CD4-positive, alpha-beta T cell treated with Interferon alpha-2 for 1 hour (primary cell): Measurements from ENCODE around the gene CGB3.
"Not testable (repeated sequence)": the region's sequence is repeated elsewhere in the genome, so short reads cannot be mapped to it uniquely, and the experiment has no call there.

Experiments
- DNase-seq, 2 donors: peaks; one replicate each; pipeline ENCODE4 v3.0.0-alpha.2; 2020 to 2022

CGB3 gene

DNA sequence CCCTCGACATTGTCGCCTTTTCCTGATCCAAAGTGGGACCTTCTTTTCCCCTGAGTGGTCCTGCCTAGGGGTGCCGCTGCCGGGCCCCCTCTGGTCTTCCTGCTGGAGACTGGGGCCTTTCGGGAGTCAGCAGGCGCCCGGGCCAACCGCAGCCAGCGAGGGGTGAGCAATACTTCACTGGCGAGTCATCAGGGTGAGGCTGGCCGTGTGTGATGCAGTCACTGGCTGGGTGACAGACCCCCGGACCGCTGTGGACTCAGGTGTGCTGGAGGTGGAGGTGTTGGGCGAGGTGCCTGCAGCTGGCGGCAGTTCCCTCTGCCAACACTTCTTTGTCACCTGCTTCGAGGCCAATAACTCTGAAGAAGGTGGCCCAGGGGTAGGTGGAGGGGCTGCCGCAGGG, 18.0 kb upstream of the CGB3 start:
- DNase-seq = no peak

DNA sequence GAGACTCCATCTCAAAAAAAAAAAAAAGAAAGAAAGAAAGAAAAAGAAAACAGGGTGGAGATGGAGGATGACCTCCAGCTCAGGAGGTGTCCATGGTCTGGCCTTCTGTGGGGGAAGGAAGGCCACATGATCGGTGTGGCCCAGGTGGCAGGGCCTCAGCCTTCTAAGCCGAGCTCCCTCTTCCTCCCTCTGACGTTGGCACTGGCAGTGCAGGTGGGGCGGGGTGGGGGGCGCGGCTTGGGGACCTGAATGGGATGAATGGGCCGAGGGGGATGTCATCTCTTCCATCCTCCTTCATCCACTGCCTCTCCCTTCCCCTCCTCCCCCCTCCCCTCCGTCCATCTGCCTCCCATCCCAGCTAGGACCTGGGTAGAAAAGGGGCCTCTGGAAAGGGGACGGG, 15.6 kb upstream of the CGB3 start:
- not testable (repeated sequence) for DNase-seq

DNA sequence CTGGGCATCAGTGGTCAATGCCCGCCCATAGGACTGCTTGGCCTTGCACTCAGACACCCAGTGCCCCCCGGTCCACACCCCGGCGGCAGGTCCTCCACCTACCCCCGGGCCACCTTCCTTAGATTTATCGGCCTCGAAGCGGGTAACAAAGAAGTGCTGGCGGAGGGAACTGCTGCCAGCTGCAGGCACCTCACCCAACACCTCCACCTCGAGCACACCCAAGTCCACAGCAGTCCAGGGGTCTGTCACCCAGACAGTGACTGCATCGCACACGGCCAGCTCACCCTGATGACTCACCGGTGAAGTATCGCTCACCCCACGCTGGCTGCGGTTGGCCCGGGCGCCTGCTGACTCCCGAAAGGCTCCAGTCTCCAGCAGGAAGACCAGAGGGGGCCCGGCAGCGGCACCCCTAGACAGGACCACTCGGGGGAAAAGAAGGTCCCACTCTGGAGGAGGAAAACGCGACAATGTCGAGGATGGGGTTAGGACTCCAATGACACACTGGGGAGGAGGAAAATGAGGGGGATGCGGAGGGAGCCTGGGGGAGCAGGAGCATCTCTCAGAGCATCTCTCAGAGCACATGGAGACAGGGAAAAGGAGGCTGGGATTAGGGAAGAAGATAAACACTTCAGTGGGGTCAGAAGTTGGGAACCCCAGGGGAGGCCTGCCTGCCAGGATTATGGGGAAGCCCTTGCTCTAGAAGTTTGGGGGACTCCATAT, 14.6 kb upstream of the CGB3 start:
- not testable (repeated sequence) for DNase-seq

GRCh38 chr19:49038111-49038510, 14.0 kb upstream of the CGB3 start:
- DNase-seq = not testable (repeated sequence)

DNA sequence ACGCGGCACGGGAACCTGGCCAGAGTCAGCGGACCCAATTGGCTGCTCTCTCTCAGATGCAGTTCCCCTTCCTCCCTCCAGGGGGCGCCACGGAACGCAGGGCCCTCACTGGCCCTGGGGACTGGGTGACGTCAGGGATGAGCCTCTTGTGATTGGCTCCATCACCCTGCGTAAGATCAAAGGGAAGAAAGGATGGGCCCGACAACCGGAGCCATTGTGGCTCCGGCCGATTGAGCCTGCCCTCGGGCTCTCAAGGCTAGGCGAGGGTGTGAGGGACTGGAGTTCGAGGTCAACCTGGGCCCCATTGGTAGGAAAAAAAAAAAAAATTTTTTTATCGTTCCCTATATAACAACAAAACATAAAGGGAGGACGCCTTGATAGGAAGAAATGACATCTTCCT, 12.7 kb upstream of the CGB3 start, which contains the start of gene CGB1:
Gene CGB1, minus strand, starts transcription at position 81 of the 400 bp plus-strand sequence. CDS start 184 bp downstream, outside the sequence.
- DNase-seq = peak in 1 of 2 donors; percentile 40

- peak; percentile 57 to 61 for DNase-seq
These were observed 7.6 kb upstream of the CGB3 start, which contains the start of gene CGB2 for GRCh38 chr19:49031642-49032301. TSS of gene CGB2 (plus strand) at chr19:49031890. CDS start at chr19:49032096, 206 bp downstream.

DNA sequence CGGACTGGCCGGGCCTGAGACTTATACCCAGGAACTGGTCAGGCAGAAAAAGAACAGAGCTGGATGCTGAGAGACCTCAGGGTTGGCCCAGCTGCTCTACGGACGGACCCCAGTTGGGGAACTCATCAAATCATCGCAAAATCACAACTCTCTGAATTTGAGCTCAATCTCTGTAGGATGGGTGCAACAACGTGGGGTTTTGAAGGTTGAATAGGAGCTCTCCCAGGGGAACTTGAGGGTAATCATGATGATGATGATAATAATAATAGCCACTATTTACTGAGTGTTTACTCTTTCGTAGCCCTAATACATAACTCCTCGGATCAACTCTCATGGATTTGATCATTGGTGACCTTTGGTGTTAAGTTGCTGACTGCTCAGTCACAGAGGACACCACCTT, 6.2 kb upstream of the CGB3 start:
- not testable (repeated sequence) for DNase-seq

DNA sequence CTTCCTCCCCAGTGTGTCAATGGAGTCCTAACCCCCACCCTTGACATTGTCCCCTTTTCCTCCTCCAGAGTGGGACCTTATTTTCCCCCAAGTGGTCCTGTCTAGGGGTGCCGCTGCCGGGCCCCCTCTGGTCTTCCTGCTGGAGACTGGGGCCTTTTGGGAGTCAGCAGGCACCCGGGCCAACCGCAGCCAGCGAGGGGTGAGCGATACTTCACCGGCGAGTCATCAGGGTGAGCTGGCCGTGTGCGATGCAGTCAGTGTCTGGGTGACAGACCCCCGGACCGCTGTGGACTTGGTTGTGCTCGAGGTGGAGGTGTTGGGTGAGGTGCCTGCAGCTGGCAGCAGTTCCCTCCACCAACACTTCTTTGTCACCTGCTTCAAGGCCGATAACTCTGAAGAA, 5.6 kb upstream of the CGB3 start:
- not testable (repeated sequence) for DNase-seq

DNA sequence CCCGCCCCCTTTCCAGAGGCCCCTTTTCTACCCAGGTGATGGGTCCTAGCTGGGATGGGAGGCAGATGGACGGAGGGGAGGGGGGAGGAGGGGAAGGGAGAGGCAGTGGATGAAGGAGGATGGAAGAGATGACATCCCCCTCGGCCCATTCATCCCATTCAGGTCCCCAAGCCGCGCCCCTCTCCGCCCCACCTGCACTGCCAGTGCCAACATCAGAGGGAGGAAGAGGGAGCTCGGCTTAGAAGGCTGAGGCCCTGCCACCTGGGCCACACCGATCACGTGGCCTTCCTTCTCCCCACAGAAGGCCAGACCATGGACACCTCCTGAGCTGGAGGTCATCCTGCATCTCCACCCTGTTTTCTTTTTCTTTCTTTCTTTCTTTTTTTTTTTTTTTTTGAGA, 4.6 kb upstream of the CGB3 start:
- DNase-seq = not testable (repeated sequence)

DNA sequence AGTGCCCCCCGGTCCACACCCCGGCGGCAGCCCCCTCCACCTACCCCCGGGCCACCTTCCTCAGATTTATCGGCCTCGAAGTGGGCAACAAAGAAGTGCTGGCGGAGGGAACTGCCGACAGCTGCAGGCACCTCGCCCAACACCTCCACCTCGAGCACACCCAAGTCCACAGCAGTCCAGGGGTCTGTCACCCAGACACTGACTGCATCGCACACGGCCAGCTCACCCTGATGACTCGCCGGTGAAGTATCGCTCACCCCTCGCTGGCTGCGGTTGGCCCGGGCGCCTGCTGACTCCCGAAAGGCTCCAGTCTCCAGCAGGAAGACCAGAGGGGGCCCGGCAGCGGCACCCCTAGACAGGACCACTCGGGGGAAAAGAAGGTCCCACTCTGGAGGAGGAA, 1.5 kb upstream of the CGB3 start:
- DNase-seq = not testable (repeated sequence)

DNA sequence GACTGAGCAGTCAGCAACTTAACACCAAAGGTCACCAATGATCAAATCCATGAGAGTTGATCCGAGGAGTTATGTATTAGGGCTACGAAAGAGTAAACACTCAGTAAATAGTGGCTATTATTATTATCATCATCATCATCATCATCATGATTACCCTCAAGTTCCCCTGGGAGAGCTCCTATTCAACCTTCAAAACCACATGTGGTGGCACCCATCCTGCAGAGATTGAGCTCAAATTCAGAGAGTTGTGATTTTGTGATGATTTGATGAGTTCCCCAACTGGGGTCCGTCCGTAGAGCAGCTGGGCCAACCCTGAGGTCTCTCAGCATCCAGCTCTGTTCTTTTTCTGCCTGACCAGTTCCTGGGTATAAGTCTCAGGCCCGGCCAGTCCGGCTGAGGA, 955 bp upstream of the CGB3 start:
- DNase-seq = not testable (repeated sequence)

GRCh38 chr19:49022116-49022515, 2.0 kb downstream of the CGB3 start:
- no peak for DNase-seq

GRCh38 chr19:49020931-49021895, 2.9 kb downstream of the CGB3 start:
- no peak for DNase-seq

- DNase-seq = no peak
These were observed 3.8 kb downstream of the CGB3 start for GRCh38 chr19:49020342-49020741.

DNA sequence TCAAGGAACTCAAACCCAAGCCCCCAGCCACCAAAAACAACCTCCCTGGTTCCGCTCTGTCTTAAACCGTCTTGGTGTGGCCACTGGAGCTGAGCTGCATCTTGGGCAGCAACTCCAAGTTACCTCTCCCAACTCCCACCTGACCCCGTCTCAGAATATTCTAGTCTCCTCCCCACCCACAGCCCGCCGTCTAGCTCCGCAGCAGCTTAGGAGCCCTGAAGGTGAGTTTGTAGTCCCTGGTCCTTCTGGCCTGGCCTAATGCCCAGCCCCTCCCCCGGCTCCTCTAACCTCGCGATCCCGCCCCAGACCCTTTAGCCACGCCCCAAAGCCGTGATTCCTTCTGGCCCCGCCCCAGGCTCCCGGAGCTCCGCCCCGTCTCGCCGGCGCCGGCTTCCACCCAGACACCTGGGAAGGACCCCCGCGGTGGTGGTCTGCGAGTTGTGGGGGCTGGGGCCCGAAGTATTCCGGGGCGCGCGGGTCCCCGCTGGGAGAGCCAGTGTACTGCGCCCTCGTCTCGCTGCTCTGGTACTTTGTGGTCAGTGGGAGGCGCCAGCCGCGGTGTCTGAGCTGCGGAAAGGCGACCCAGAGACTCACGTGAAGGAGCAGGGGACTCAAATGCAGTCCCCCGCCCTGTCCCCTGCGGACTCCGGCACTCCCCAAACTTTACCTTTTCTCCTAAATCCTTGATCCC, 4.7 kb downstream of the CGB3 start:
- peak; percentile 63 to 74 for DNase-seq

DNA sequence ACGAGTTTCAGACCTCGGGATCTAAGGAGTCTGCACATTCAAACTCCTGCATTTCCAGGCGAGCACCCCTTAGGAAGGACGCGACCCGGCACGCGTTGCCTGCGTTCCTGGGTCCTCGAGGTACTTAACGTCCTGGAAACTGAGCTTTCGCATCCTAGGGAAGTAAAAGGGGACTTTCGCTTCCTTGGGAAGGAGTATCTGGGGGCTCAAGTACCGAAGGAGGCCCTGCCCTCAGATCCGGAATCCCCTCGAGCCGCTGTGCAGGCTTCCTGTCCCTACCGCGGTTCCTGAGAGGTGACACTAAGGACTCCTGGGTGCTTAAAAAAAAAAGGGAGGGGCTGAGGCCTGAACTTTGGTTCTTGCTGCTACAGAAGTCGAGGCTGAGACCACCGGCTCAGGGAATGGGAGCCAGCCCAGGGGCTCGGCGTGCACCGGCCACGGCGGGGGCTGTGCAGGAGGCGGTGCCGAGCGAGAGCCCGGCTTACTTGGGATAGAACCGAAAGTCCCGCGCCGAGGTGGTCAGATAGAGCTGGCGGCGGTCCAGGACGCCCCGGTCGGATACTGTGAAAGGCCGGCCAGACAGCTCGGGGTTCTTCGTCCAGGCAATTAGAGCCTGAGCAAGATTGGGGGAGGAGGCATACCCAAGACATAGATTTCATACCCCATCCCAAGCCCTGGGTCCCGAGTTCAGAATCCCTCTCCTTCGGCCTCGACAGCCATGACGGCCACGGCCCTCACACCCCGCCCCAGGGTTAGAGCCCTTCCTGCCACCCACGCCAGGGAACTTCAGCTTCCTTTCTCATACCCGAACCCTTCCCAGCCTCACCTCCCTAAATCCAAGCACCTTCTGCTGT, 5.5 kb downstream of the CGB3 start:
- peak in 1 of 2 donors; percentile 37 for DNase-seq

DNA sequence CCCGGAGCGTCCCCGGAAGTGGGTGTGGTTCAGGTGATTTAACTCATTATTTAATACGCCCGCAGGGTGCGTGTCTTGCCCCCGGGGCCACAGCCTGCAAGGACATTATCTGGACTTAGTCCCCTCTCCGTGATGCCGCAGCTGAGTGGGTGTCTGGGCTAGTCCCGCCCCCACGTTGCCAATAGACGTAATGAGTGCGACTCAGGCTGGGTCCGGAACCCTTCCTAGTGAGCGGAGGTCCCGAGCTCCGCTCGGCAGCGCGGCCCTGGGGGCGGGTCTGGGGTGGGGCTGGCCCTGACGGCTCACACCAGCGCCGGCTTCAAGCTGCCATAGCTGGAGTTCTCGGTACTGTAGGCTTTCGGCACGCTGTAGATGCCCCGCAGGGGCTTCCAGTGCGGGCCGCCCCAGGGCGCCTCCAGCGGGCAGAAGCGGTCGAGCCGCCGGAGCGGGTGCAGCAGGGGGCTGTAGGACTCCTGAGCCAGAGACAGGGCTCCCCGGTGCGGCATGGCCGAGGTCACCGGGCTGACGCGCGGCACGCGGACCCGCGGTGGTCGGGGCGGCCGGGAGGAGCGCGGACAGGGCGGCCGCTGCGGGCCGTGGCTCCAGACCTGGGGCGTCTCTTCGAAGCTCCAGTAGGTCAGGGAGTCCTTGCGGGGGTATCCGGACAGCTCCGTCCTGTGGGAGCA, 6.3 kb downstream of the CGB3 start:
- peak; percentile 71 to 76 for DNase-seq

DNA sequence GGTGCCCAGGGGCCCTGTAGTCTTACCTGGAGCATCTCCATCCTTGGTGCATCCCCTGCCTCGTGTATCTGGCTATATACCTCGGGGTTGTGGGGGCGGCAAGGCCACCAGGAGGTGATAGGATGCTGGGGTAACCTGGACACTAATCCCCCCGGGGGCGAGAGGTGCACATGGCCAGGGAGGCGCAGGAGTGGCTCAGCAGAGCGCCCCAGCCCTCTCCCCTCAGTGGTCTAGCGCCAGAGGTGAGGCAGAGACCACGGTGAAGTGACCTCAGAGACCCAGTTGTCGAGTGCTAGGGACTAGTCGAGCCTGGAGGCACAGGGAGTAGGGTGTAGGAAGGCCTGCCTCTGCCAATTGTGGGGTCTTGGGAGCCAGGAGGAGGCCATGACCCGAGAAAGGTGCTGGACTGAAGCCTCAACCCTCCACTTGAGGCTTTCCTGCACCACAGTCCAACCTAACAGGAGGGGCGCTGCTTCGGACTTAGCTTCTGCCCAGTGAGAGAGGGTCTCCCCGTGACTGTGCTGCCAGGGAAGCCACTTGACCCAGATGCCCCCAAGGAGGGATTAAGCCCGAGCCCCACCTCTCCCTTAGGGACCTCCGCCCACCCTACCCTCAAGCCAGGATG, 7.0 kb downstream of the CGB3 start, which contains the start of gene LHB:
Gene LHB, minus strand, starts transcription at position 51 of the 625 bp plus-strand sequence. Its CDS starts 10 bp downstream, at position 41.
- no peak for DNase-seq

GRCh38 chr19:49016067-49016839, 7.9 kb downstream of the CGB3 start:
- DNase-seq = no peak
